Activated CD4-positive, alpha-beta T cell treated with anti-CD3 and anti-CD28 coated beads, Interleukin-2, amount 10 ng/mL, durations not matched to agents 7 days and 5 days (primary cell): Measurements from ENCODE around the gene APOLD1. TPM values are rescaled to one million over a fixed set of nuclear protein-coding genes. Genes with fewer than 3 reads are reported as not detected.
"Not testable (repeated sequence)": the region's sequence is repeated elsewhere in the genome, so short reads cannot be mapped to it uniquely, and the experiment has no call there.

Experiments used
- CTCF ChIA-PET: fragments of 350-600 bp; sonication (Branson Sonifier 250); formaldehyde crosslinking; loops from one replicate; lab custom pipeline; 2021; ENCODE audit warnings: antibody characterized with exemption; lab: Charles Lee
- POLR2A ChIA-PET: fragments of 350-600 bp; sonication (Branson Sonifier 250); formaldehyde crosslinking; loops from one replicate; lab custom pipeline; 2021; ENCODE audit warnings: antibody characterized with exemption; lab: Charles Lee
- DNase-seq: peaks from one replicate; pipeline ENCODE4 v3.0.0-alpha.2; 2020
- H3K27ac Mint-ChIP-seq: one replicate; pipeline ENCODE4 v1.8.0; 2021; ENCODE audit warnings: mild to moderate bottlenecking, moderate library complexity, mixed read lengths
- H3K27me3 Mint-ChIP-seq: one replicate; pipeline ENCODE4 v1.8.0; 2021; ENCODE audit warnings: mixed read lengths
- H3K36me3 Mint-ChIP-seq: one replicate; pipeline ENCODE4 v1.8.0; 2021; ENCODE audit warnings: low read depth, mixed read lengths
- H3K4me1 Mint-ChIP-seq: one replicate; pipeline ENCODE4 v1.8.0; 2021; ENCODE audit warnings: mixed read lengths
- H3K4me3 Mint-ChIP-seq: one replicate; pipeline ENCODE4 v1.8.0; 2021; ENCODE audit warnings: mild to moderate bottlenecking, moderate library complexity, mixed read lengths
- H3K9me3 Mint-ChIP-seq: one replicate; pipeline ENCODE4 v1.8.0; 2021; ENCODE audit warnings: mixed read lengths
- total RNA-seq, 2 experiments: library from RNA; stranded (reverse); gene quantifications; one replicate each; pipeline ENCODE4 v1.2.3, GENCODE V29; 2021

APOLD1 gene
- 10 to 100 TPM; 14.4 to 15.5 TPM for total RNA-seq

- H3K36me3 Mint-ChIP-seq: peaks cover 5% of the 10 kb centered on the region
- H3K4me3 Mint-ChIP-seq: peak within 1 kb of the TSS; percentile 69
- ChIA-PET POLR2A (no interaction called here), CTCF (interaction anchor here (0.7 kb wide), 1 partner anchor 26 kb away, joined by 4 read pairs; no protein-coding TSS in a partner anchor)
- peak within 1 kb of the TSS; percentile 68 for H3K27ac Mint-ChIP-seq
- H3K4me1 Mint-ChIP-seq: peaks cover 44% of the 10 kb centered on the region
- H3K27me3 Mint-ChIP-seq: no peaks in the 10 kb centered on the region
- no peak for DNase-seq
- no peaks in the 10 kb centered on the region for H3K9me3 Mint-ChIP-seq
Measured at GRCh38 chr12:12784911-12785814, at the start of gene APOLD1. Gene APOLD1, plus strand, starts transcription at chr12:12785659. Its CDS starts 33 bp downstream, at chr12:12785692.

- H3K4me1 Mint-ChIP-seq: peaks cover 71% of the 10 kb centered on the region
- CTCF ChIA-PET: interaction anchor here (0.6 to 3.5 kb wide), 40 partner anchors 8 to 1653 kb away, joined by 3 to 25 read pairs (median 4); partner anchors contain the start of genes CREBL2, GPR19 and MANSC1
Measured at GRCh38 chr12:12736759-12737676, 48.4 kb upstream of the APOLD1 start.

DNA sequence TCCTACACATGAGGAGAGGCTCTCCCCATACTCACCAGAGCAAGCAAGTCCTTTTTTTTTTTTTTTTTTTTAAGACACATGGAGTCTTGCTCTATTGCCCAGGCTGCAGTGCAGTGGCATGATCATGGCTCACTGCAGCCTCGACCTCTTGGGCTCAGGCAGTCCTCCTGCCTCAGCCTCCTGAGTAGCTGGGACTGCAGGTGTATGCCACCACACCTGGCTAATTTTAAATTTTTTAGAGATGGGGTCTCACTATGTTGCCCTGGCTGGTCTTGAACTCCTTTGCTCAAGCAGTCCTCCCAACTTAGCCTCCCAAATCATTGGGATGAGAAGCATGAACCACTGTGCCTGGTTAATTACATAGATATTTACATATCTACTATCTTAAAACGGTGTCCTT is 47.3 kb upstream of the APOLD1 start:
- Mint-ChIP-seq H3K27ac (peak overlapping the region; percentile 93), H3K4me1 (peaks cover 74% of the 10 kb centered on the region), H3K36me3 (peaks cover 47% of the 10 kb centered on the region)
- H3K27me3 Mint-ChIP-seq, H3K4me3 Mint-ChIP-seq, POLR2A ChIA-PET, DNase-seq, H3K9me3 Mint-ChIP-seq: not testable (repeated sequence)
- CTCF ChIA-PET: interaction anchor here (0.7 to 3.5 kb wide), 6 partner anchors 19 to 991 kb away, joined by 3 to 13 read pairs (median 3); partner anchors contain the start of gene MANSC1

More at GRCh38 chr12:12736759-12737676, 48.4 kb upstream of the APOLD1 start:
- POLR2A ChIA-PET: interaction anchor here (0.6 to 1.9 kb wide), 6 partner anchors 10 to 182 kb away, joined by 3 to 25 read pairs (median 10); no protein-coding TSS in a partner anchor
- DNase-seq: peak; percentile 67
- H3K9me3 Mint-ChIP-seq: no peaks in the 10 kb centered on the region
- no peaks in the 10 kb centered on the region for H3K27me3 Mint-ChIP-seq
- H3K4me3 Mint-ChIP-seq: peak overlapping the region; percentile 56
- peak overlapping the region; percentile 93 for H3K27ac Mint-ChIP-seq
- H3K36me3 Mint-ChIP-seq: peaks cover 42% of the 10 kb centered on the region

DNA sequence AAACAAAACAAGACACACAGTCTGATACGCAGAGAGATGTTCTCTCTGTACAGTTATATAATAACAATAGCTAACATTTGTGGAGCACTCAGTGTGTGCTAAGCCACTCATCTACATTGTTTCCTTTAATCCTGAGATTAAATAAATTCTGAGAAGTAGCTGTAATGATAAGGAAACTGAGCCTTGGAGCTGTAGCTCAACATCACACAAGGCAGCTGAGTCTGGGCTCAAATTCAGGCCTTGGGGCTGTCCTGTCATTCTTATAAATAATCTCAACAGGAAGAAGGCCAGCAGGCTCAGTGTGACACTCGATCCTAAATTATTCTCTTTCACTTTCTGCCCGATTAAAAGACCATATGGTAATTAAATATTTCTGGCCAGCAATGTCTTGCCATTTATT is 43.8 kb upstream of the APOLD1 start:
- peaks cover 54% of the 10 kb centered on the region for H3K36me3 Mint-ChIP-seq
- H3K27me3 Mint-ChIP-seq: no peaks in the 10 kb centered on the region
- H3K4me3 Mint-ChIP-seq: no peak overlapping the region
- DNase-seq: no peak
- ChIA-PET POLR2A (no interaction called here), CTCF (interaction anchor here (0.9 kb wide), 1 partner anchor 61 kb away, joined by 3 read pairs; no protein-coding TSS in a partner anchor)
- H3K4me1 Mint-ChIP-seq: peaks cover 49% of the 10 kb centered on the region
- H3K9me3 Mint-ChIP-seq: no peaks in the 10 kb centered on the region
- H3K27ac Mint-ChIP-seq: peak overlapping the region; percentile 61

DNA sequence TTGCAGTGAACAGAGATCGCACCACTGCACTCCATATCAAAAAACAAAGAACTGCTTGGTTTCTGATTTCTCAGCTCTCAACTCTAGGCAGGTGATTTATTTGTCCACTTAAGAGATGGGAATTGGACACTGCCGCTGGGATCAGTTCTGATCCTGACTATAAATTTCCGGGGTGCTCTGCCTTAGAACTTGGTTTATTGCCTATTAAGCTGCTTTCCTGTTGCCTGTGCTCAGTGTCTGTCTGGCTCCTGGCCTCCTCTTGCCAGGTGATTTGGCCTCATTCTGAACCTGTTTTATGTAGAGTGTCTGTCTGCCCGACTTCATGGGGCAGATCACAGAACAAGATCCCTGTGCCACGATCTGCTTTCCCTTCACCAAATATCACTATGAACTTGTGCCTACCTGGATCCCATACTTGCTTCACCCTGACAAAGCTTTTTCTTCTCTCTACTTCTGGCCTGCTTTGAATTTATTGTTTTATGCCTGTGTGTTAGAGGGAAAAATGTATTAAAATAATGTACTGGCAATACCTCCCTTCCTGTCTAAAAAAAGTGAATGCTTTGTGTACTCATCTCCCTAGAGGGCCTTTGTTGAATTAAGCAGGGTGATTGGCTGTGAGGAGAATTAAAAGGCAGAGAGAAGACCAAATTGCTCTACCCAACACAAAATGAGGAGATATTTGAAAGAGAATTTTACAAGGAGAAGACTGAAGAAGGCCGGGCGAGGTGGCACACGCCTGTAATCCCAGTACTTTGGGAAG is 40.7 kb upstream of the APOLD1 start:
- no peak for DNase-seq
- no peak overlapping the region for H3K4me3 Mint-ChIP-seq
- H3K36me3 Mint-ChIP-seq: peaks cover 61% of the 10 kb centered on the region
- no peak overlapping the region for H3K27ac Mint-ChIP-seq
- H3K9me3 Mint-ChIP-seq: no peaks in the 10 kb centered on the region
- peaks cover 35% of the 10 kb centered on the region for H3K4me1 Mint-ChIP-seq
- ChIA-PET POLR2A (no interaction called here), CTCF (interaction anchor here (0.8 to 2.0 kb wide), 3 partner anchors 9 to 68 kb away, joined by 3 to 11 read pairs (median 3); no protein-coding TSS in a partner anchor)
- no peaks in the 10 kb centered on the region for H3K27me3 Mint-ChIP-seq

DNA sequence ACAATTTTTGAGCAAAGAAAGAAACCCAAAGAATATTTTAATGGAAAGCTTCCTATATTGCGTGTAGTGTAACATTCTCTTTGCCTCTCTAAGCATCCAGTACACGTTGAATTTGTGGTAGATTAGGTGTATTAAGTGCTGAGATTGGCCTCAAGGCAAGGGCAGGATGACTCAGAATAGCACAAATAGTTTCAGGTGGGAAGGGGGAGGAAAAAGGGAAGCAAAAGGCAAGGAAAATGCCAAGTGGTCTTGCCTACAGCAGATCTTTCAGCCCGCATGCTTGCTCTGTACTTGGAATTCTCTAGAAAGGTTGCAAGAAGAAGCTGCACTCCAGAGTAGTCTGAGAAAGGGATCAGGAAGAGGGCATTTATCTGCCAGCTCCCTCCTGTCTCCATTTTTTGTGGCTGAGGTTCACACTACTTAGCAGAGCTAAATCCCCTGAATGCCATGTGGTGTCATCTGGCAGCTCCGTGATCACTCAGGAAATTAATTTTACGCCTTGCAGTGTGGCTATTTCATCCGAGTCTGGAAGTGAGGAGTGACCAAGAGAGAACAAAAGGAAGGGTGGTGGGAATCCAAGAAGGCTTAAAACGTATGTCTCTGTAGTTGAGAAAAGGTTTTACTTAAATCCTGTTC is 39.8 kb upstream of the APOLD1 start:
- Mint-ChIP-seq H3K9me3 (no peaks in the 10 kb centered on the region), H3K4me1 (peaks cover 33% of the 10 kb centered on the region), H3K27me3 (no peaks in the 10 kb centered on the region), H3K36me3 (peaks cover 58% of the 10 kb centered on the region), H3K4me3 (no peak overlapping the region), H3K27ac (no peak overlapping the region)
- POLR2A ChIA-PET: no interaction called here
- CTCF ChIA-PET: interaction anchor here (1.0 to 2.0 kb wide), 3 partner anchors 10 to 388 kb away, joined by 3 to 11 read pairs (median 3); no protein-coding TSS in a partner anchor
- DNase-seq: no peak

GRCh38 chr12:12747278-12747677 is 38.2 kb upstream of the APOLD1 start:
- ChIA-PET CTCF (interaction anchor here (1.1 kb wide), 1 partner anchor 10 kb away, joined by 5 read pairs; no protein-coding TSS in a partner anchor), POLR2A (no interaction called here)
- Mint-ChIP-seq H3K36me3 (peaks cover 61% of the 10 kb centered on the region), H3K27ac (no peak overlapping the region), H3K9me3 (no peaks in the 10 kb centered on the region), H3K27me3 (no peaks in the 10 kb centered on the region), H3K4me1 (peaks cover 19% of the 10 kb centered on the region), H3K4me3 (no peak overlapping the region)
- DNase-seq: no peak

- H3K4me1 Mint-ChIP-seq: peaks cover 17% of the 10 kb centered on the region
- H3K27ac Mint-ChIP-seq: no peak overlapping the region
- H3K4me3 Mint-ChIP-seq: no peak overlapping the region
- CTCF ChIA-PET: interaction anchor here (0.7 kb wide), 1 partner anchor 11 kb away, joined by 3 read pairs; no protein-coding TSS in a partner anchor
- no peaks in the 10 kb centered on the region for H3K9me3 Mint-ChIP-seq
- no peak for DNase-seq
- POLR2A ChIA-PET: no interaction called here
- peaks cover 62% of the 10 kb centered on the region for H3K36me3 Mint-ChIP-seq
- H3K27me3 Mint-ChIP-seq: no peaks in the 10 kb centered on the region
Measured at GRCh38 chr12:12748044-12748443, 37.4 kb upstream of the APOLD1 start.

DNA sequence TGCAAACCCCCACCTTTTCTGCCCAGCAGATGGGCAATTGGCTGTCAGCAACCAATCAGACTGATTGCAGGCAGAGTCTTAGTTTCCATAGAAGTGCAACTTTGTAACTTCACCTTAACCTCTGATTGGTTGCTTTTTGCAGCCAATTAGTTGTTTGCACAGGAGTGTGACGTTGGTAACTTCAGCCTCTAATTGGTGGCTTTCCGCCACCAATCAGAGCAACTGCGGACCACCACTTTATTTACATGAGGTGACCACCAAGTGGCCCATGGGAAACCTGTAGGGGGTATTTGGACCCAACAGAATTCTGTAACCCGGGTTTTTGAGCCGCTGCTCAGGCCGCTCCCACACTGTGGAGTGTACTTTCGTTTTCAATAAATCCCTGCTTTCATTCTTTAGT is 36.0 kb upstream of the APOLD1 start:
- no peak for DNase-seq
- H3K27ac Mint-ChIP-seq: no peak overlapping the region
- H3K4me3 Mint-ChIP-seq: no peak overlapping the region
- no peaks in the 10 kb centered on the region for H3K9me3 Mint-ChIP-seq
- peaks cover 55% of the 10 kb centered on the region for H3K36me3 Mint-ChIP-seq
- H3K27me3 Mint-ChIP-seq: no peaks in the 10 kb centered on the region
- ChIA-PET POLR2A (no interaction called here), CTCF (no interaction called here)
- peaks cover 14% of the 10 kb centered on the region for H3K4me1 Mint-ChIP-seq

- POLR2A ChIA-PET: no interaction called here
- Mint-ChIP-seq H3K4me3 (no peak overlapping the region), H3K4me1 (peaks cover 2% of the 10 kb centered on the region), H3K27me3 (no peaks in the 10 kb centered on the region), H3K27ac (no peak overlapping the region), H3K9me3 (no peaks in the 10 kb centered on the region), H3K36me3 (peaks cover 37% of the 10 kb centered on the region)
- CTCF ChIA-PET: interaction anchor here (1.6 kb wide), 1 partner anchor 19 kb away, joined by 7 read pairs; no protein-coding TSS in a partner anchor
- no peak for DNase-seq
Measured at GRCh38 chr12:12755923-12756322, 29.5 kb upstream of the APOLD1 start.

DNA sequence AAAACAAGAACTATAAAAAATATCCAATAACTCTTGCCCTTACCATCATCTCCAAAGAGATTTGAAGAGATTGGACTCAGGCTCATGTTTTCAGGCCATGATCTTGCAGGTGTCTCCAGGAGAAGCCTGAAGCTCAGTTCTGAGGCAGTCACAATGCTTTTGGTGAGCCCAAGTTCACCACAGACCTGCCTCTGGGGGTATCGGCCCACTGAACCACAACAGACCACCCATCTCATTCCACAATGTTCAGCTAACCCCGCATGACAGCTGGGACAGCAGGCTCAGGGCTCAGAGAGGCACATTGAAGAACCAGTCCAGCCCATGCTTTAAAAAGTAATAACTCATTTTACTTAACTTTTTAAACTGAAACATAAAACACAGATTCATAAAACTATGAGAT is 28.3 kb upstream of the APOLD1 start:
- Mint-ChIP-seq H3K4me3 (no peak overlapping the region), H3K27ac (no peak overlapping the region), H3K27me3 (no peaks in the 10 kb centered on the region), H3K36me3 (peaks cover 33% of the 10 kb centered on the region), H3K4me1 (peaks cover 2% of the 10 kb centered on the region), H3K9me3 (no peaks in the 10 kb centered on the region)
- DNase-seq: no peak
- POLR2A ChIA-PET: no interaction called here
- CTCF ChIA-PET: interaction anchor here (0.6 to 1.6 kb wide), 2 partner anchors 12 to 20 kb away, joined by 5 to 7 read pairs; no protein-coding TSS in a partner anchor
